HG02938 (cell line): Measurements from ENCODE around the gene CPEB3.

Experiments used
- ATAC-seq: cut with Tn5 transposase; IDR thresholded peaks from one replicate; pipeline ENCODE4 v1.9.1; 2021; ENCODE audit warnings: mild to moderate bottlenecking, moderate library complexity; ENCODE audit not compliant: unreplicated experiment

CPEB3 gene

DNA sequence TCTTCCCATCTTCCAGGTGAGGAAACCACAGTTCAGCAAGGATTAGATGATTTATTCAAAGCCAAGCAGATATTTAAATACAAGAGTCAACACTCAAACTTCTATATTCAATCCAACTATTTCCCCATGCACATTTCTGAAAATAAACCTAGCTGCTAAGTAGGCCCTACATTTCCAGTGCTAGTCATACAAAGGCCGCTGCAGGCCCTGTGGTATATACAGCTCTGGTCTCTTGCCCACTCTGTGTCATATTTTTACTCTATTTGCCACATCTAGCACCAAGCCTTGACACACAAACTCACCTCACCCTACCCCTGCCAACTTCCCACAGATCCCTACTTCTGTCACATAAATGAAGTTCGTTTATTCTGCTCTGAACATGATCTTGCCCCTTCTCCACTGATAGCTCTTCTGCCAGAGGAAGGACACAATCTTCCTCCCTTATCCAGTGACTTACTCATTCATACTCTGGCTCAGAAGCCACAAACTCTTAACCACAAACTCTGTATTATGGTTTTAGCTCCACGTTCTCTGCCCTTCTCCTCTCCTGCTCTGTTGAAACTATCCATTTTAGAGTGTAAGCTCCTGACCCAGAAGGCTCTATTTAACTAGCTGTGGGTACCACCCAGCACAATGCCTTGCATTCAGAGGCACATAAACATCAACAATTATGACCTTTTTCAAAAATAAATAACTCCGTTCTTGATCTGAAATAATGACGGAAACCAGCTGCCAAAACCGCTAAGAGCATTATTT is 180.7 kb downstream of the CPEB3 start:
- ATAC-seq, result no peak

DNA sequence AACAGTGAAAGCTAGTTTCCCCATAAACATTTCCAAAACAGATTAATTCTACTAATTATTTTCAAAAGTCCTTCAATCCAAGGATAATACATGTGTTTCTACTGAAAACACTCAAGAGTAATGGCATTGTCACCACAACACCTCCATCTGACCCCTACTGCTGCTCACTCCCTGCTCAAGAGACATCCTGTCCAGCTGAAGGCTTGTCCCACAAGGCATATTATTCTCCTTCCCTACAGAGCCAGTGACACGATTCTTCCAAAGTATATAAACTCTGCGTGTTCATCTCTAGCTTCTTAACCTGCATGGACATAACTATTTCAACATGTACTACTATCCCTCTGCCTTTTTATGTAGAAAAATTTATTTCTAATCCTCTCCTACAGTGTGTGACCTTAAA is 182.1 kb downstream of the CPEB3 start:
- ATAC-seq, result no peak

GRCh38 chr10:92108120-92108519 is 182.8 kb downstream of the CPEB3 start:
- no peak for ATAC-seq

GRCh38 chr10:92103376-92104090 is 187.3 kb downstream of the CPEB3 start:
- ATAC-seq, result no peak

DNA sequence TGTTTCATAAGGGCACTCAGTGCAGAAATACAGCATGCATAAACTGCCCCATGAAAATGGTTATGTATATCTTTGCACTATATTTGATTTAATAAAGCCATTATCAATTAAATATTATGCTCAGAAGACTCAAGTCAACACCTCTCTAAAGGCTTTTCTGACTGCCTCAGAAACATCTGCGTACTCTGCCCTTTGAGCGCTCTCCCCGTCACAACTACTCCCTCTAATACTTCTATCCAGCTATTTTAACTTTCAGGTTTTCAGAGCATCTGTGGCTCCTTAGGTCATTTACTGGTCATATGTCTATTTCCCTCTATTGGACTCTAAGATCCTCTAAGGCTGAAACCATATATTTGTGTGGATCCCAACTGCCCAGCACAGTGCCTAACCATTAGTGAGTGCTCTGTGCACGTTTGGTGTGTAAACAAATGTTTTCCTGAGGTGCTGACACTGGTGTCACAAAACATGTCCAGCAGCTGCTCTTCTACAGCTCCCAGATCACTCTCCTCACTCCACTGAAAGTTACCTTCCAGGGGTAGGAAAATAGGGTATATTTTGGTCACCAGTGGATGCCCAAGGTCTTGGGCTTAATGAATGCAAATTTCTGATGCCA is 188.2 kb downstream of the CPEB3 start:
- ATAC-seq, result no peak

DNA sequence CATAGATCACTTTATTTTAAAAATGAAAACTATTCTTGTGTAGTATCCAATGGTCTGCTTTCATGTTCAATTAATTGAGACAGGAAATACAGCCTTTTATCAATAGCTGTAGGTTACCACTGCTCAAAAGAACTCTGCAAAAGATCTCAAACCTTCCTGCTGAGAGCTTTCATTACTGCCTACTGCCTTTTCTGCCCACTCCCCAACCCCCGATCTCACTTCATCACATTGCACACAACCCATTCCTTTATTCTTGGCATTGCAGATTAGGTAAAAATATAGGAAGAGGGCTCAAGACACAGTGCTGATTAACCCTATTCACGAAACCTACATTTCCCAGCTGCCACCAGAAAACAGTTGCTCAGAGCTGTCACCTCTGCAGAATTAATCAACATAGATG is 195.9 kb downstream of the CPEB3 start:
- no peak for ATAC-seq

- no peak for ATAC-seq
These were observed 198.9 kb downstream of the CPEB3 start for GRCh38 chr10:92091965-92092364.

- peak; percentile 93 for ATAC-seq
These were observed 203.0 kb downstream of the CPEB3 start for GRCh38 chr10:92087750-92088395.

GRCh38 chr10:92082583-92083280 is 208.1 kb downstream of the CPEB3 start:
- ATAC-seq, result no peak

GRCh38 chr10:92081641-92082040 is 209.2 kb downstream of the CPEB3 start:
- no peak for ATAC-seq

GRCh38 chr10:92080244-92080643 is 210.6 kb downstream of the CPEB3 start:
- ATAC-seq, result no peak

- ATAC-seq, result no peak
These were observed 211.9 kb downstream of the CPEB3 start for GRCh38 chr10:92079003-92079402.

DNA sequence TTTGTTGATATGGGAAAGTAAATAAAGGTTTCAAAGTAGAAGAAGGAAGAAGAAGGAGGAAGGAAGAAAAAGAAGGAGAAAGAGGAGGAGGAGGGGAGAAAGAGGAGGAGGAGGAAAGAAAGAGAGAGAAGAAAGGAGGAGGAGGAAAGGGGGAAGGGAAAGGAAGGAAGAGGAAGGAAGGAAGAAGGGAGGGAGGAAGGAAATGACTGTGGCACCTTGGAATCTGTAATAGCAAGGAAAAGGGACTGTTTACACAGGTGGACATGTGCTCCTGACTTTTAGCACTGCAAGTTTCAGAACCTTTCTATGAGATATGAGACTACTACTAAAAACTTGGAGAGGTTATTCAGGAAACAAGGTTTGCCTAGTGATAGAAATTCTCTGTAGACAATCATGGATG is 214.2 kb downstream of the CPEB3 start:
- no peak for ATAC-seq

DNA sequence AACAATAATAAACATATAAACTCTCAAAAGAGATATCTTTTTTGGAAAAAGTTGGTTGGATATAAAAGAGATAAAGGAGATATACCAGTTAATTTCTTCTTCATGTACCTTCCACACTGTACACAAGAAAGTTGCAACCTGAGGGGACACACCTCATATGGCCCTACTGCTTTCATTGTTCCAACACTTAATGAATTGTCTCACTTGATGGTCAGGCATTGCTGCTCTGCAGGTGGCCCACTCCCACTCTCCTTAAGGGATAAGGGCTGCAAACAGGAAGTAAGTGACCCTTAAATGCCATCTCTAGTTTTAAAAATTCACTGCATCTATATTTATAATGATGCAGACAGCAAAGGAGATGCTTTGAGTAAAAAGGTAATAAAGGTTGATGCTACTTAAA is 215.0 kb downstream of the CPEB3 start:
- no peak for ATAC-seq

- ATAC-seq, result no peak
These were observed 216.6 kb downstream of the CPEB3 start for GRCh38 chr10:92074126-92074887.

- ATAC-seq, result no peak
These were observed 222.0 kb downstream of the CPEB3 start for GRCh38 chr10:92068900-92069299.

- ATAC-seq, result no peak
These were observed 224.5 kb downstream of the CPEB3 start for GRCh38 chr10:92066386-92066785.

DNA sequence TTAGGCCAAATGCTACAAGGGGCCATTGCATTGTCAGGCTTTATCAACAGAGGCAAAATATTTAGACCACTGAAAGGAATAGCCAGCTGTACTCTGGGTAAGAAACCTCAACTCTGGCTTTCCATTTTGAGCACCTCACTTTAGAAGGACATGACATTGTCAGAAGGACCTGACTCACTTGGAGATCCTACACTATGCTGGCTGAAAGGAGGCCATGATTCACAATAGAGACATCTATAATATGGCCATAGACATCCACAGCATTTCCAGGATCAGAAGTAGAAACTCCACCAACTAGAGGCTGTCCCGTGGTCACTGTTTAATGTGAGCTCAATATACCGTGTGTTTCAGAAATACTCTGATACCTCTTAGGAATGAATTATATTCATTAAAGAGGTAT is 226.4 kb downstream of the CPEB3 start:
- ATAC-seq, result no peak

DNA sequence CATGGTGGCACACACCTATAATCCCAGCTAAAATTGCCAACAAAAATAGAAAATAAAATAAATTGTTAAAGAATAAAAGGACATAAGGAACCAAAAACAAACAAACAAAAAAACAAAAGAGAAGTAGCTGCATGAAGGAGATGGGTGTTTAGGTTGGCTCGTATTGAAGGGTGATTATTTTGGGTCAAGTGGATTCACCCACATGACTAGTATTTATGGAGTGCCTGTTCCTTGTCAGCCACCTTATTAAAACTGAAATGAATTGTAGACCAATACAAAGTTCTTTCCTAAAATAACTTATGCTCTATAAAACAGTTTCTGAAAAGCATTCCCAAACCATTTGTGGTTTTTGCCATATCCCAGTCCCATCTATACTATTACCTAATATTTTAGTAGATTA is 228.6 kb downstream of the CPEB3 start:
- no peak for ATAC-seq

DNA sequence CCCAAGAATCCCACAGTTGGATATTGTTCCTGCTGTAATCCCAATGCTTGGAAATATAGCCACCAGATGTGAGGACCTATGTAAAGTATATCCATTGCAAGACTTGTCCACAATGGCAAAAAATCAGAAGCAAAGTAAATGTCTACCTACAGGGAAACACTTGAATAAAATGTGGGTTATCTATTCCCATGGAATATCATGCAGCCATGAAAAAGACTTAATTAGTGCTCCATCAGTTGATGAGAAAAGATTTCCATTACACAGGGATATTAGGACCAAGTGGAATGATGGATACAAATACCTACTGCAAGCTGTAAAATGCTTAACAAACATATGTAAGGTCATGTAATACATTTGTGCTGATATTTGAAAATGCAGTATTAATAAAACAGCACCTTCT is 236.1 kb downstream of the CPEB3 start:
- no peak for ATAC-seq
